HEK293T (cell line): ENCODE data around the gene STK36.

Experiments
- CTCF ChIA-PET: fragments of 350-600 bp; formaldehyde crosslinking; extraction: SDS; loops from one replicate; lab custom pipeline; 2021; ENCODE audit warnings: antibody characterized with exemption, inconsistent platforms; lab: Yijun Ruan, JAX
- POLR2A ChIA-PET: fragments of 350-600 bp; formaldehyde crosslinking; extraction: SDS; loops from one replicate; lab custom pipeline; 2020; ENCODE audit warnings: antibody characterized with exemption, inconsistent platforms; lab: Yijun Ruan, JAX
- DNase-seq: peaks from one replicate; pipeline ENCODE4 v3.0.0; 2012; ENCODE audit warnings: mixed read lengths; ENCODE audit errors: extremely low spot score
- ARNT ChIP-seq: fragments of 450-650 bp; IDR thresholded peaks from 2 replicates; pipeline ENCODE4 v1.6.1; 2017; ENCODE audit warnings: mild to moderate bottlenecking
- BHLHE40 ChIP-seq: fragments of 450-650 bp; IDR thresholded peaks from 2 replicates; pipeline ENCODE4 v1.6.1; 2016; ENCODE audit warnings: mild to moderate bottlenecking, moderate library complexity, borderline replicate concordance
- CTBP1 ChIP-seq: fragments of 450-650 bp; IDR thresholded peaks from 2 replicates; pipeline ENCODE4 v1.6.1; 2016; ENCODE audit warnings: borderline replicate concordance
- ELF4 ChIP-seq: fragments of 450-650 bp; IDR thresholded peaks from 2 replicates; pipeline ENCODE4 v1.6.1; 2017; ENCODE audit warnings: antibody characterized with exemption
- FOXA1 ChIP-seq: fragments of 450-650 bp; IDR thresholded peaks from 2 replicates; pipeline ENCODE4 v1.6.1; 2016; ENCODE audit warnings: mild to moderate bottlenecking
- FOXK2 ChIP-seq: fragments of 450-650 bp; IDR thresholded peaks from 2 replicates; pipeline ENCODE4 v1.6.1; 2016; ENCODE audit warnings: mild to moderate bottlenecking
- FOXM1 ChIP-seq: fragments of 450-650 bp; IDR thresholded peaks from 2 replicates; pipeline ENCODE4 v1.6.1; 2017; ENCODE audit warnings: mild to moderate bottlenecking, borderline replicate concordance
- HDGF ChIP-seq: fragments of 450-650 bp; IDR thresholded peaks from 2 replicates; pipeline ENCODE4 v1.6.1; 2017; ENCODE audit warnings: antibody characterized with exemption, borderline replicate concordance
- L3MBTL2 ChIP-seq: fragments of 450-650 bp; conservative IDR thresholded peaks from 2 replicates; pipeline ENCODE4 v1.6.1; 2016; ENCODE audit warnings: mild to moderate bottlenecking
- LEF1 ChIP-seq: fragments of 450-650 bp; IDR thresholded peaks from 2 replicates; pipeline ENCODE4 v1.6.1; 2017; ENCODE audit warnings: mild to moderate bottlenecking, borderline replicate concordance
- NFRKB ChIP-seq: fragments of 450-650 bp; IDR thresholded peaks from 2 replicates; pipeline ENCODE4 v1.6.1; 2016; ENCODE audit warnings: mild to moderate bottlenecking, moderate library complexity
- PKNOX1 ChIP-seq: fragments of 450-650 bp; IDR thresholded peaks from 2 replicates; pipeline ENCODE4 v1.6.1; 2016
- SP1 ChIP-seq: fragments of 450-650 bp; IDR thresholded peaks from 2 replicates; pipeline ENCODE4 v1.6.1; 2017
- SUZ12 ChIP-seq: fragments of 450-650 bp; IDR thresholded peaks from 2 replicates; pipeline ENCODE4 v1.6.1; 2016; ENCODE audit warnings: mild to moderate bottlenecking
- TARDBP ChIP-seq: fragments of 450-650 bp; IDR thresholded peaks from 2 replicates; pipeline ENCODE4 v1.6.1; 2016
- ZNF384 ChIP-seq: fragments of 450-650 bp; IDR thresholded peaks from 2 replicates; pipeline ENCODE4 v1.6.1; 2016

Gene STK36

GRCh38 chr2:218748741-218749441 lies 77.0 kb downstream of the STK36 start:
- no peak for TF ChIP-seq FOXM1
- TF ChIP-seq CTBP1 = no peak
- no peak for TF ChIP-seq L3MBTL2
- TF ChIP-seq PKNOX1 = no peak
- TF ChIP-seq SP1 = no peak
- no peak for TF ChIP-seq LEF1
- no peak for TF ChIP-seq FOXA1
- TF ChIP-seq TARDBP = no peak
- TF ChIP-seq FOXK2 = no peak
- no peak for TF ChIP-seq ELF4
- TF ChIP-seq SUZ12 = no peak
- no peak for TF ChIP-seq BHLHE40
- no peak for TF ChIP-seq HDGF
- no peak for TF ChIP-seq NFRKB
- TF ChIP-seq ARNT = no peak
- TF ChIP-seq ZNF384 = no peak
- DNase-seq = no peak
- CTCF ChIA-PET = interaction anchor here (1.3 kb wide), 1 partner anchor 99 kb away, joined by 4 read pairs; no protein-coding TSS in a partner anchor
- POLR2A ChIA-PET = no interaction called here
